Kidney tubule cell (primary cell): ENCODE measurements around the gene PLCB3.

Source experiments
- DNase-seq: peaks from one replicate; pipeline ENCODE4 v3.0.0-alpha.2; 2018; ENCODE audit warnings: low spot score

Gene PLCB3

DNA sequence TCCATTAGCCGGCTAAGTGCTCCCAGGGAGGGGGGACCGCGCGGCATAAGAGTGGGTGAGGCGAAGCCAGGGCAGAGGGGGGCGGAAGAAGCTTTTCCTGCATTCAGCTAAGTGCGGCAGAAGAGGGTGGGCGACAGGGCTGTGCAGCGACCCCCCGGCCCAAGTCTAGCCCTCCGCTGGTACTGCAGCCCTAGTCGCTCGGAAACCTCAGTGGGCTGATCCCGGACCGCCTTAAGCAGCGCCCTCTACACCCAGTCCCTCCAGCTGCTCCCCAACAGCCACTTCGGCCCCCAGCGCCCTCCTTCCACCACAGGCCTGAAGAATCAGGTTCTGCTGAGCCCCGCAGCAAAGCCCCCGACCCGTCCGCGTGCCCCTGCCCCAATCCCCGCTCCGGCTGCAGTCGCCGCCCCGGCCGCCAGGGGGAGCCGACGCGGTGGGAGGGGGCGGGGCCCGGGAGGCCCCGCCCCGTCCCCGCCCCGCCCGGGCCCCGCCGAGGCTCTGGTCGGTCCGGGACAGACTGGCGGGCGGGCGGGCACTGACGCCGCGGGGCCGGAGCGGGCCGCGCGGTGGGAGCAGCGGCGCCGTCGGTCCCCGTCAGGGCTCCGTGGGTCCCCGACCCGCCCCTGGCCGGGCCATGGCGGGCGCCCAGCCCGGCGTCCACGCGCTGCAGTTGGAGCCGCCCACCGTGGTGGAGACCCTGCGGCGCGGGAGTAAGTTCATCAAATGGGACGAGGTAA, at the start of gene PLCB3:
TSS of gene PLCB3 (plus strand) at position 515 of the 737 bp plus-strand sequence. CDS start at position 635, 120 bp downstream.
- peak; percentile 65 for DNase-seq

DNA sequence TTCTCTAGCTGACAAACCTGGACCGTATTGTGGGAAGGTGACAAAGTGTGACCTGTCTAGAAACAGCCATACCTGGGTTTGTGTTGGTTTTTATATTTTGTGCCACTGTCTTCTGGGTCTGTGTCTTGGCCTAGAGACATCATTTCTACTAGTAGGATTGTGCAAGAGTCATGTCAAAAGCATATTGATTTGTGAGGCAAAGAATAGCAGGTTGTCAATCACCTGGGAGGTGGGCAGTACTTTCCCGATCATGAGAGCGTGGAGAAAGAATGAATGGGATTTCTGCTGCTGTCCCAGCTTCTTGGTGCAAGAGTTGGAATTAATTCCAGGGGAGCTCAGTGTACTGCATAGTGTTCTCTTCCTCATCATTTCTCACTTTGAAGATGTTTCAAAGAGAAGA, 49.8 kb upstream of the PLCB3 start:
- no peak for DNase-seq

DNA sequence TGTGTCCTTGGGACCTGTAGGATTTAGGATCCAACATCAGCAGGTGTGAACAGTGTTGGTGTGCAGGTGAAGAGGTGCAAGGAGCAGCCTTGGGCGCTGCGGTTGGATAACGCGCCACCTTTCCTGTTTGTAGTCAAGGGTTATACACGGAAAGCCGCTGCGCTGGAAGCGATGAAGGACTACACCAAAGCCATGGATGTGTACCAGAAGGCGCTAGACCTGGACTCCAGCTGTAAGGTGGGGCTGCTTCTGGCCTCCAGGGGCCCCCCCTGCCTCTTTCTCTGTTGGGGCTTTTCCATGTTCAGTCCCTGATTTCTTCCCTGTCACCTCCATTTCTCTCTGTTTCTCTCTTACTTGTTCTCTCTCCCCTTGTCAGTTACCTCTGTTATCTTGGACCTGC, 48.3 kb upstream of the PLCB3 start:
- no peak for DNase-seq

DNA sequence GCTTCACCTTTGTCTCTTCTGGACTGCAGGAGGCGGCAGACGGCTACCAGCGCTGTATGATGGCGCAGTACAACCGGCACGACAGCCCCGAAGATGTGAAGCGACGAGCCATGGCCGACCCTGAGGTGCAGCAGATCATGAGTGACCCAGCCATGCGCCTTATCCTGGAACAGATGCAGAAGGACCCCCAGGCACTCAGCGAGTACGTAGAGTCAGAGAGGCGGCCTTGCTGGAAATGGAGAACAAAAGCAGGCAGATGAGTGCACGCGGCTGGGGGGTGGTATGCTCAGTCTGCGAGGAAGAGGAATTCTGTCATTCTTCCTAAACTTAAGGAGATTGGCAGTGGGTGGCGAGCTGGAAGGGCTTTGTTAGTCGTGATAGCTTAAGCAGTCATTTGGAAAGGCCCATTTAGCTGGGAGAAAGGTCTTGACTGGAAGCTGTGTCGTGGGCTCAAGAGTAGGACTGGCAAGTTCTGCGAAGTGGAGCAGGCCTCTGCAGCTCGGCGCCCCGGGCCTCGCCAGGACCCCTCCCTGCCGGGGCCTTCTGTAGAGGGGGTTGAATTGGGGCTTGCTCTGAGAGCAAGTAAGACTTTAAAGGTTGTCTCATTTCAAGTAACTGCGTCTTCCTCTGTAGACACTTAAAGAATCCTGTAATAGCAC, 47.8 kb upstream of the PLCB3 start:
- no peak for DNase-seq

DNA sequence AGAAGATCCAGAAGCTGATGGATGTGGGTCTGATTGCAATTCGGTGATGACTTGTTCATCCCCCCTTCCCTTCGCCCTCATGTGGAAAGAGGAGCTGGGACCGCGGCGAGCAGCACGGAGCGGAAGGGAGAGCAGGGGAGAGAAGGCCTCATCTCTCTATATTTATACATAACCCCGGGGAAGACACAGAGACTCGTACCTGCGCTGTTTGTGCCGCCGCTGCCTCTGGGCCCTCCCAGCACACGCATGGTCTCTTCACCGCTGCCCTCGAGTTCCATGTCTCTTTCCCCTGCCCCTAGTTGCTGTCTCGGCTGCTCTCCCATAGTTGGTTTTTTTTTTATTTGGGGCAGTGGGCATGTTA, 47.3 kb upstream of the PLCB3 start:
- no peak for DNase-seq

DNA sequence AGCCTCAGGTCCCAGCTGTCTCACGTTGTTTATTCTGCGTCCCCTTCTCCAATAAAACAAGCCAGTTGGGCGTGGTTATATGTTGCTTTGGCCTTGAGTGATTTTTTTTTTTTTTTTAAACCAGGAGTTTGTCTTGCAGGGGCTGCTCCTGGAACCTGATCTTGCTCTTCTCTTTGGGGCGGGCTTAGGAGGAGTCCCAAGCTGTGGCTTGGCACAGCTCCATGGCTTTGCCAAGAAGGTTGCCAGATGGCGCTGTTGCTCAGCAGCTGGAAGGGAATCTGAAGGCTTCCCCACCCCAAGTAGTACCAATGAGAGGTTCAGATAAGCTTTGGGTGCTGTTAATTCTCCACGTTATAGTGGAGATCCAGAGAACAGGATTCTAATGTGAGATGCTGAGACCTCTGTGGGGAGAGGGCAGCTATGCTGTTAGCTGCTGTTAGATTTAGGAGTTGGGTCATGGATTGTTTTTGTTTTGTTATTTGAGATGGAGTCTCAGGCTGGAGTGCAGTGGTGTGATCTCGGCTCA, 46.8 kb upstream of the PLCB3 start:
- peak; percentile 85 for DNase-seq

DNA sequence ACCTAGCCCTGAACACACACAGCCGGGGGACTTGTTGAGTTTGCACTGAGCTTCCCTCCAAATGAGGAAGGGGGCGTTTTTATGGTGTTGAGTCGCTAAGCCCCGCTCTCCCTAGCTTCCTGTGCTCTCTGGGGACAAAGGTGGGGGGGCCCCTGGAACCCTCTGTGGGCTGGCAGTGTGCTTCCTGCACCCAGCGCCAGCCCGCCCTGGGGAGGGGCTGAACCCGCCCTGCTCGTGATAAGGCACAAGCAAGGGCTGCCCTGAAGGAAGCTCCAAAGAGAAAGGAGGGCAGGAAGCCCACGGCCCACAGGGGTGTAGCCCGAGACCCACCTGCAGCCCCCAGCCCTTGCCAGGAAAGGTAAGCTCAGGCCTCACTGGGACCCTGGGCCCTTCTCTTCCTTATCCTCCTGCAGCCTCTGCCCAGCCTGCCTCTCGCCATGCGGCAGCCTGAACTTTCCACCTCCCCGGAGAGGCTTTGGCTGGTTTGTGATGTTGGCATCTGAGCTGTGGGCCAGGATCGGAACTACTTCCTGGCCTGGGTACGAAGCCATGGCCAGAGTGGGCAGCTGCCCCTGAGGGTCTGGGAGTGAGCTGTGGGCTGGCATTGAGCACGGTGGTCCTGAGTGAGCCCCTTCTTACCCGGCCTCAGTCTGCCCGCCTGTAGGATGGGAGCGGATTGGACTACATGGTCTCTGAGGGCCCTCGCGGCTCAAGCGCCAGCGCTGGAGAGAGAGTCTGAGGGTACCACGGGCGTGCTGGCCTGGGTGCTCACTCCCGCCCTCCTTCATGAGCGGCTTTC, 44.7 kb upstream of the PLCB3 start, which contains the start of gene FERMT3:
TSS of gene FERMT3 (plus strand) at position 265 of the 799 bp plus-strand sequence. CDS start 644 bp downstream, outside the sequence.
- no peak for DNase-seq

DNA sequence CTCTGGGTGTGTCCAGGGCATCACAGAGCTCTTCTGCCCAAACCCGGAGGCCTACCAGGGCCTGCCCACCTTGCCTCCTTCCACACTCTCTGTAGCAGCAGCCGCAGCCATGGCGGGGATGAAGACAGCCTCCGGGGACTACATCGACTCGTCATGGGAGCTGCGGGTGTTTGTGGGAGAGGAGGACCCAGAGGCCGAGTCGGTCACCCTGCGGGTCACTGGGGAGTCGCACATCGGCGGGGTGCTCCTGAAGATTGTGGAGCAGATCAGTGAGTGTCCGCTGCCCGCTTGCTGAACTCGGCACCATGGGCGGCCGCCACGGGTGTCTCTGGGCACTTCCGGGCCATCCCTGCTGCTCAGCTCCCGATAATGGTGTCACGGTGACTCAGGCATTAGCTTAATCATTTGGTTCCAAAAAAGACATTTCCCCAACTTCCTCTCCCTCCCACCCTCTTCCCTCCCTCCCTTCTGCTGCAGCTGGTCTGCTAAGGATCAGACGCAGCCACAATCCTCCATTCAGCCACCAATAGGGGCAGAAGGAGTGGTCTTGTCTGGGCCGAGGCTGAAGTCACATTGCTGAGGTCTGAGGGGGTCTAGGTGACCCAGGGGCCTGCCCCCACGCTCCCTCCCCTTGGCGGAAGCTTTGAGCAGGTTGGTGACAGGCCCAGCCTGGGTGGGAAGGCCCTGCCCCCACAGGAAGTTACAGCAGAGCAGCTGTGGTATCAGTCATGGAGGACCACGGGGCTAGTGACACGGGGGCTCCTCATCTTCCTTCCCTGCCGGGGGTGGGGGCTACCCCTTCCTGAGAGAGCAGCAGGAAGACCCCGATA, 43.9 kb upstream of the PLCB3 start:
- no peak for DNase-seq

DNA sequence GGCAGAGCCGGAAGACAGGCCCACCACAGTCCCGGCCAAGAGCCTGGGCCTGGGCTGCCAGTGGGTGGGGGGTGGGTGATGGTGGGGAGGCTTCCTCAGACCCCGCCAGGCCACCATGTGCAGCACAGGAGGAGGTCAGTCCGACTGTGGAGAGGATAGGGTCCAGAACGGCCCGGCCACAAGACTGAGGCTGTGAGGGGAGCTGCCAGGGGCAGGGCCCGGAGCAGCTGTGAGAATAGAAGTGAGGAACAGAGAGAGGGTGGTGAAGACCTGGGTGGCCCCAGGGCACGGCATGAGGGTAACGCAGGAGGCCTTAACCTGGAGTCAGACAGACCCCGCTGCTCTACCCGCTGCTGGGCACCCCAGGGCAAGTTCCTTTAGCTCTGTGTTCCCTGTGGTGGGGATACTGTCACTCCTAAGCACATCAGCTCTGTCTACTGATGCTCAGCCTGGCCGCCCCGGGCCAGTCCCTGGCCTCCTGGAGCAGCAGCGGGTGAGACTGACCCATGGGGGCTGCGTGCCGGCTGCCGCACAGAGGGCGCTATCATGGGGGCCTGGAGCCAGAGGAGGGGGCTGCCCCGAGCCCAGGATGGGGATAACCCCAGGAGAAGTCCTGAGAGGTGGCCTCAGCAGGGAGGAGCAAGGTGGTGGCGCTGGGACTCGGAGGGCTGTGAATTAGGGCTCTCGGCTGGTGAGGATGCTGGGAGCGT, 43.1 kb upstream of the PLCB3 start:
- DNase-seq = no peak

DNA sequence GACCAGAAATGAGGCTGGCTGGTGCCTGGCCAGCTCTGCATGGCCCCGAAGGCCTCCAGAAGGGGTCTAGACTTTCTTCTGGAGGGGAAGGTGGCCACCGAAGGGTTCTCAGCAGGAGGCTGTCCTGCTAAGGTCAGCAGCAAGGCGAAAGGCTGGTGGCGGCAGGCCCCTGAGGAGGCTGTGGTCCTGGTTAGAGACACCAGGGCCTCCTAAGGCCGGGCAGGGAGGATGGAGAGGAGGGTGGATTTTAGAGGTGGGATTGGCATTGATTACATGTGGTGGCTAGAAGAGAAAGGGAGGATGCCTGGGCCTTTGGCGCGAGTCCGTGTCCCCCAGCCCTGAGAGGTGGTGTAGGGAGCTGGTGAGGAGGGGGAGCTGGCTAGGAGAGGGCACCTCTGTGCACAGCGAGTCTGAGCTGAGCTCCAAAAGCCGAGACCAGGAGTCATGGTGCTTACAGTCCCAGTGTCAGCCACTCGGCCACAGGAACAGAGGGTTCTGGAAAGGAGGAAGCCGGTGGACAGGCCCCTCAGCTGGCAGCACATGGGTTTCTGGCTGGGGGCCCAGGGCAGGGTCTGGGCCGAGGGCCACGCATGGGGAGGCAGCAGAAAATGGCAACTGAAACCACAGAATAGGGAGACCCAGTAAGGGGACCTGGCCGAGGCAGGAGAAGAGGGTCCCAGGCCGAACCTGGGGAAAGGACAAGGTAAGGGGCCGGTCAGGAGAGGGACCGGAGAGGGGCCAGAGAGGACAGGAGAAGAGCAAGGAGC, 42.4 kb upstream of the PLCB3 start:
- DNase-seq = no peak

DNA sequence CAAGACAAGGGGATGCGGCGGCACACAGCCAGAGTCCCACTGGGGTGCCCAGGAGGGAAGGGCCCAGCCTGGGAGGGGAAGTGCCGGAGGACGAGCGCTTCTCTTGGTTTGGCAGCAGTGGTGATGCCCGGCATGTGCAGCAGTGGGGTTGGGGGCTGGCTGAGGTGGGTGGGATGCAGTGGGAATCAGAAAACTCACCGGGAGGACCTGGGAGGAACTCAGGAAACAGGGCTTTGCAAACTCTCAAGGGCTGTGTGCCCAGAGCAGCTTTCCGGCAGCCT, 41.8 kb upstream of the PLCB3 start:
- no peak for DNase-seq

DNA sequence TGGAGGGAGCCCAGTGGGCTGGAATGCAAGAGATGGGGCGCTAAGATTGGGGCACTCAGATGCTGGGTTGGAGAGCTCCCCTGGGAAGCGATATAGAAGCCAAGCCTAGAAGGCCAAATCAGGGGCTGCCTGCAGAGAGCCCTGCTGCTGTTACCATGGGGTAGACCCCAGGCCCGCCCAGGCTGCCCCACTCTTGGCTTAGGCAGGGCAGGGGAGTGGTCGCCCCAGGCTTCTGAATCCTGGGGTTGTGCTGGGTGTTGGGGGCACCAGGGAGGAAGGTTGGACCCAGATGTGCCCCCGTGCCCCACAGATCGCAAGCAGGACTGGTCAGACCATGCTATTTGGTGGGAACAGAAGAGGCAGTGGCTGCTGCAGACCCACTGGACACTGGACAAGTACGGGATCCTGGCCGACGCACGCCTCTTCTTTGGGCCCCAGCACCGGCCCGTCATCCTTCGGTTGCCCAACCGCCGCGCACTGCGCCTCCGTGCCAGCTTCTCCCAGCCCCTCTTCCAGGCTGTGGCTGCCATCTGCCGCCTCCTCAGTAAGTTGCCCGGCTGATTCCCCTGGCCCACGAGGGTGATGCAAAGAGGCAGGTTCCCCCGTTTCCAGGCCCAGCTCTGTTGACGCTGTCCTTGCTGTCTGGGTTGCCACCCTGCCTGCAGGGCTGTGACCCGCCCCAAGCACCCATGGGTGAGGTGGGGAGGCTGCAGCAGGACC, 40.9 kb upstream of the PLCB3 start:
- DNase-seq = no peak

DNA sequence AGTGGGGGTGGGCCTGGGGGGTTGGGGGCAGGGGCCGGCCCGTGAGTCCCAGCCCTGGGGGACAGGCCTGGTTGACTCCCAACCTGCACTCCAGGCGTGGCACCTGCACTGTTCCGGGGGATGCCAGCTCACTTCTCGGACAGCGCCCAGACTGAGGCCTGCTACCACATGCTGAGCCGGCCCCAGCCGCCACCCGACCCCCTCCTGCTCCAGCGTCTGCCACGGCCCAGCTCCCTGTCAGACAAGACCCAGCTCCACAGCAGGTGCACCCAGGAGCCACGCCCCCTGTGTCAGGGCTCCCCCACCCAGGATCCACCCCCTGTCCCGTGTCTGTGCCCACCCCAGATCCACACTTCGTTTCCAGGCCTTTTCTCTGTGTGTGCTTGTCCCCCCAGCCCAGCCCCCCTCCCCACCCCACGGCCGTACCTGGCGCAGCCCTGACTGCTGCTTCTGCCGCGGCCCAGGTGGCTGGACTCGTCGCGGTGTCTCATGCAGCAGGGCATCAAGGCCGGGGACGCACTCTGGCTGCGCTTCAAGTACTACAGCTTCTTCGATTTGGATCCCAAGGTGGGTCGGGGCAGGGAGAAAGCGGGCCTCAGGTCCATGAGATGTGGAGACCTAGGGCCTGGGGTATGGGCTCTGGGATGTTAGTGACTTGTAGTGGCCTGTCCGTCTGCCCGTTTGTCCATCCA, 40.0 kb upstream of the PLCB3 start:
- DNase-seq = no peak

DNA sequence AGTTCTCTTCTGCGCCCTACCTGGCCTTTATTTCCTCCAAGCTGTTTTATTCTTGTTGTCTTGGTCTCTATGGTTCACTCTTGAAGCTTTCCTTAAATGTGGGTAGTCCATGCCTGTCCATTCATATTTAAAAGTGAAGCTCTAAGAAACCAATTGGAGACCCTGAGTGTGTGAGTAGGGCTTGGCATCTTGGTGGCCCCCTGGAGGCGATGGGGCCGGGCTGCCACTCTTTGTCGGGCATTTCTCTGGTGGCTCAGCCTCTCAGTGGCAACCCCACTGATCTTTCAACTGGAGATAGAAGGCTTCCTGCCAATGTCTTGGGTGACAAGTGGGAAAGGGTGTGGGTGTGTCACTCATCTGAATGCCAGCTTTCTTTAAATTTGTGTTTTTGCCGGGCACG, 34.5 kb upstream of the PLCB3 start:
- no peak for DNase-seq

DNA sequence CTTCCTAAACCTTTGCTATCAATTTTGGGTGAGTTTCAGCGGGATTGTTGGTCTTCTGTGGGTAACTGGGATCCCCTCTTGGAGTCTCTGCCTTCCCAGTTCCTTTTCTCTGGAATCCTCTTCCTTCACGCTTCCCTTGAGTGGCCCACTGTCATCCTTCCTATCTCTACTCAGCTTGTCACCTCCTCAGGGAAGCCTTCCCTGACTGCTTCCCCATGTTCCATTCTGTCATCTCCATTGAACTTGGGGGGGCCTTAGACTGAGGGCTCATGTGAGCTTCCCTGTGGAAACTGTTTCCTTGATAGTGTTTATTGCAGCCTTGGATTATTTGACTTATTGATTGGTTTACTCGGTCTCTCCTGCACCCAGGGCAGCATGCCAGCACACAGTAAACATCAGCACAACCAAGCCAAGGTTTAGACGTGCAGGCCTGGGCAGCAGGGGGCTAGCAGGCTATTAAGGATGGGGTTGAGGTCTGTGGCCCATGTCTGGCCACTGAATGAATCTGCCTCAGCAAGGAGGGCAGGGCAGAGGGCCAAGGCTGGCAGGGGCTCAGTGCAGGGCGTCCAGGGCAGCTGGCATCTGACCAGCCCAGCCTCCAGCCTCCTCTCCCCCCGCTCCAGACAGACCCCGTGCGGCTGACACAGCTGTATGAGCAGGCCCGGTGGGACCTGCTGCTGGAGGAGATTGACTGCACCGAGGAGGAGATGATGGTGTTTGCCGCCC, 32.5 kb upstream of the PLCB3 start:
- DNase-seq = no peak

DNA sequence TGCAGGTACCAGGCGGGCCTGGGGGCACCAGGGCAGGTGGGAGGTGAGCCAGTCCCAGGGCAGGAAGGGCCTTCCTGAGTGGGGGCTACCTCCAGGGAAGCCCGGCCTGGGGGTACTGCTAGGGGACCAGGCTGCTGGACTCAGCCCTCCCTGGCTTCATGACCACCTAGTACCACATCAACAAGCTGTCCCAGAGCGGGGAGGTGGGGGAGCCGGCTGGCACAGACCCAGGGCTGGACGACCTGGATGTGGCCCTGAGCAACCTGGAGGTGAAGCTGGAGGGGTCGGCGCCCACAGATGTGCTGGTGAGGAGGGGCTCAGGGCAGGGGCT, 32.0 kb upstream of the PLCB3 start:
- no peak for DNase-seq

DNA sequence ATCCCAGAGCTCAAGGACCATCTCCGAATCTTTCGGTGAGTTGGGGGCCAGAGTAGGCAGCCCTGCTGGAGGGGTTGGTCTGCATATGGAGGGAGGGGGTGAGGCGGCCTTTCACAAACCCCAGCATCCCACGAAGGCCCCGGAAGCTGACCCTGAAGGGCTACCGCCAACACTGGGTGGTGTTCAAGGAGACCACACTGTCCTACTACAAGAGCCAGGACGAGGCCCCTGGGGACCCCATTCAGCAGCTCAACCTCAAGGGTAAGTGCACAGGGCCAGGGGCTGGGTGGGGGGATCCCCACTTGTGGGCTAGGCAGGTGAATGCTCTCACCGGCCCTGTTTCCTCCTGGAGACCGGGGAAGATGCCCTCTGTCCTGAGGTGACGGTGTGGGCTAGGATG, 31.6 kb upstream of the PLCB3 start:
- DNase-seq = no peak

DNA sequence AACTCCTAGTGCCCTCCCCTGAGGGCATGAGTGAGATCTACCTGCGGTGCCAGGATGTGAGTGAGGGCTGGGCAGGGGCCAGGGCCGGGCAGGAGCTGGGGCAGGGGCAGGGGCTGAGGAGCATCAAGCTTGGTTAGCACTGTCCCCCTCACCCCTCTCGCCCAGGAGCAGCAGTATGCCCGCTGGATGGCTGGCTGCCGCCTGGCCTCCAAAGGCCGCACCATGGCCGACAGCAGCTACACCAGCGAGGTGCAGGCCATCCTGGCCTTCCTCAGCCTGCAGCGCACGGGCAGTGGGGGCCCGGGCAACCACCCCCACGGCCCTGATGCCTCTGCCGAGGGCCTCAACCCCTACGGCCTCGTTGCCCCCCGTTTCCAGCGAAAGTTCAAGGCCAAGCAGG, 31.1 kb upstream of the PLCB3 start:
- DNase-seq = no peak

DNA sequence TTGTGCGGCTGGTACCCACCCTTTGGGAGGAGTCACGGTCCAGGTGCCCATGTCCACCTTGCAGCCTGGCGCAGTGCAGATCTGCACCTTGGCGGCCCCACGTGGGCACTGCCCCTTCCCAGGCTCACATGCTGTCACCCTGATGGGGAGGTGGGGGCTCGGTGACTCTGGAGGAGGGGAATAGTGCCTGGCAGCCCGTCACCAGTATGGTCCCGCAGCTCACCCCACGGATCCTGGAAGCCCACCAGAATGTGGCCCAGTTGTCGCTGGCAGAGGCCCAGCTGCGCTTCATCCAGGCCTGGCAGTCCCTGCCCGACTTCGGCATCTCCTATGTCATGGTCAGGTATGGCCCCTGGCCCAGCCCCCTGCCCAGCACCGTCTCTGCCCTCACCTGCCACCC, 30.5 kb upstream of the PLCB3 start:
- no peak for DNase-seq
